Measurements from ENCODE around the gene ALDH1L1. TPM values are rescaled to one million over a fixed set of nuclear protein-coding genes. Genes with fewer than 3 reads are reported as not detected.
"Not testable (repeated sequence)": the region's sequence is repeated elsewhere in the genome, so short reads cannot be mapped to it uniquely, and the experiment has no call there.

ALDH1L1 gene
- total RNA-seq, 4 donors from 2014 or later, result 5.9 to 32.2 (median 16.1) TPM

- no peaks in the 10 kb centered on the region for H3K4me1 ChIP-seq
- intact Hi-C loops (cut with DNase I; ENCODE audit: low total_unique reads), result no loop called here
- H3K9me3 ChIP-seq, result no peaks in the 10 kb centered on the region
- no peaks in the 10 kb centered on the region for H3K36me3 ChIP-seq
- H3K4me3 ChIP-seq, result no peak overlapping the region
- 98 to 100% methylated on average over 1 to 8 of the region's 8 CpGs for WGBS, 2 donors (ENCODE audit: low coverage in 1 of 2)
- TF ChIP-seq POLR2AphosphoS5 (IDR thresholded peaks at IDR 0.05) (no peak), CTCF (IDR thresholded peaks at IDR 0.05) (no peak), EP300 (IDR thresholded peaks at IDR 0.05; ENCODE audit: low read depth) (no peak), POLR2A (IDR thresholded peaks at IDR 0.05) (no peak)
- H3K27me3 ChIP-seq, result no peaks in the 10 kb centered on the region
- in situ Hi-C loops (cut with MboI; ENCODE audit: low pct_ligation_motif_present in 1 of 4, low pct_unique_long_range_greater_than_20kb in 1 of 4, low sequenced_read_pairs in 3 of 4), result no loop called here
- DNase-seq, result no peak
- no peak overlapping the region for H3K27ac ChIP-seq
Measured at GRCh38 chr3:126067959-126068358, 112.4 kb downstream of the ALDH1L1 start.

DNA sequence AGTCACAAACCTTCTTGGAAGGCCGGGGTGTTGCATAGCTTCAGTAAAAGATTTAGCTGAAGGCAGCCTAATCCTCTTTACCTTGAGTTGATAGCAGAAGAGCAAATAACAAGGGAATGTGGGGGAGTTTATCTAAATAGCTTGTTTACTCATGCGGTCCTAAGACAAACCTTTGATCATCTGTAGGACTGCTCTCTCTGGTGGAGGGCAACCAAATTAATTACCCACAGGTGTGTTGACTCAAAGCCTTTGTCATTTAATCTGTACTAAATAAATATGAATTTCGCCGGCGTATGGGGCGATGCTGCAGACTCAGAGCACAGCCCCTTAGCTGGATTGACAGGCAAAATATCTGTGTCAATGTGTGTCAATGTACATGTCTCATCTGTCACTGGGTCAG, 113.7 kb downstream of the ALDH1L1 start:
- intact Hi-C loops (cut with DNase I; ENCODE audit: low total_unique reads); in situ Hi-C loops (cut with MboI; ENCODE audit: low pct_ligation_motif_present in 1 of 4, low pct_unique_long_range_greater_than_20kb in 1 of 4, low sequenced_read_pairs in 3 of 4); H3K27ac ChIP-seq: not testable (repeated sequence)

GRCh38 chr3:126065876-126066275, 114.5 kb downstream of the ALDH1L1 start:
- no peaks in the 10 kb centered on the region for H3K27me3 ChIP-seq
- no peak overlapping the region for H3K27ac ChIP-seq
- no peaks in the 10 kb centered on the region for H3K9me3 ChIP-seq
- in situ Hi-C loops (cut with MboI; ENCODE audit: low pct_ligation_motif_present in 1 of 4, low pct_unique_long_range_greater_than_20kb in 1 of 4, low sequenced_read_pairs in 3 of 4) (no loop called here), intact Hi-C loops (cut with DNase I; ENCODE audit: low total_unique reads) (no loop called here)
- H3K36me3 ChIP-seq, result no peaks in the 10 kb centered on the region
- no peaks in the 10 kb centered on the region for H3K4me1 ChIP-seq
- TF ChIP-seq POLR2A (IDR thresholded peaks at IDR 0.05) (no peak), POLR2AphosphoS5 (IDR thresholded peaks at IDR 0.05) (no peak), CTCF (IDR thresholded peaks at IDR 0.05) (no peak), EP300 (IDR thresholded peaks at IDR 0.05; ENCODE audit: low read depth) (no peak)
- no peak overlapping the region for H3K4me3 ChIP-seq
- WGBS, 2 donors (ENCODE audit: low coverage in 1 of 2), result 90 to 100% methylated on average over 1 to 3 of the region's 3 CpGs
- no peak for DNase-seq

More for the DNA sequence above, 113.7 kb downstream of the ALDH1L1 start:
- H3K9me3 ChIP-seq, H3K4me1 ChIP-seq, H3K4me3 ChIP-seq, H3K36me3 ChIP-seq, H3K27me3 ChIP-seq, DNase-seq: not testable (repeated sequence)
- 93 to 96% methylated on average over 2 to 6 of the region's 6 CpGs for WGBS, 2 donors (ENCODE audit: low coverage in 1 of 2)

DNA sequence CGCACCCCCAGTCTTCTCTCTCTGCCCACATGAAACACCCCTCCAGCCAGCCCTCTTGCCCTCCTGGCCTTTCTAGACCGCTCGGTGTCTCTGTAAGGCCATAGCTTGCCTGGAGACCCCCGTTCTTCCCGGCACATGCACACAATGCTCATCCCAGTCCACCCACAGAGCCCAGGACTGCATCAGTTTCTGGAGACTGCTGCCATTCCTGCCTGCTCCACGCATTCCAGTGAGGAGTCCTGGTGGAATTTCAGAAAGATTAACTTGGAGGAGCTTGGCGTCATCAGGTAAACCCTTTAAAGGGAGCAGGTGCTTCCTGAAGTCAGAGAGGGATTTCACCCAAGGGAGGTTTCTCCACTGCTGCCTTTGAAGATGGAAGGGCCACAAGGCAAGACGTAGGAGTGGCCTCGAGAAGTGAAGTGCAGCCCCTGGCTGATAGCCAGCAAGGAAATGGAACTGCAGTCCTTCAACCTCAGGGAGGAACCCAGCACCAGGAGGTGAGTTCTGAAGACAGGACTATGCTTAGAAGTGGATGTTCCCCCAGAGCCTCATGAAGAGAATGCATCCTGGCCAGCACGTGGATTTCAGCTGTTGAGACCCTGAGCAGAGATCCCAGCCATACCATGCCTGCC, 115.6 kb downstream of the ALDH1L1 start:
- H3K9me3 ChIP-seq, result no peaks in the 10 kb centered on the region
- H3K4me3 ChIP-seq, result no peak overlapping the region
- no peaks in the 10 kb centered on the region for H3K27me3 ChIP-seq
- DNase-seq, result peak; percentile 22
- in situ Hi-C loops (cut with MboI; ENCODE audit: low pct_ligation_motif_present in 1 of 4, low pct_unique_long_range_greater_than_20kb in 1 of 4, low sequenced_read_pairs in 3 of 4) (no loop called here), intact Hi-C loops (cut with DNase I; ENCODE audit: low total_unique reads) (no loop called here)
- H3K27ac ChIP-seq, result no peak overlapping the region
- no peaks in the 10 kb centered on the region for H3K36me3 ChIP-seq
- H3K4me1 ChIP-seq, result no peaks in the 10 kb centered on the region
- TF ChIP-seq CTCF (IDR thresholded peaks at IDR 0.05) (no peak), POLR2AphosphoS5 (IDR thresholded peaks at IDR 0.05) (no peak), EP300 (IDR thresholded peaks at IDR 0.05; ENCODE audit: low read depth) (no peak), POLR2A (IDR thresholded peaks at IDR 0.05) (no peak)
- 61% methylated on average over 10 of the region's 10 CpGs; no CpG with 5 or more reads in 1 of the 2 donors for WGBS, 2 donors (ENCODE audit: low coverage in 1 of 2)

Data from transverse colon (tissue), 4 donors.